Stimulated activated CD4-positive, alpha-beta T cell treated with anti-CD3 and anti-CD28 coated beads, Interleukin-1b, Interleukin-23, amount 100 ng/mL, for 48 hours (primary cell): ENCODE data around the gene NUP58.

Experiments
- DNase-seq: peaks from one replicate; pipeline ENCODE4 v3.0.0-alpha.2; 2020

The NUP58 gene, protein sequence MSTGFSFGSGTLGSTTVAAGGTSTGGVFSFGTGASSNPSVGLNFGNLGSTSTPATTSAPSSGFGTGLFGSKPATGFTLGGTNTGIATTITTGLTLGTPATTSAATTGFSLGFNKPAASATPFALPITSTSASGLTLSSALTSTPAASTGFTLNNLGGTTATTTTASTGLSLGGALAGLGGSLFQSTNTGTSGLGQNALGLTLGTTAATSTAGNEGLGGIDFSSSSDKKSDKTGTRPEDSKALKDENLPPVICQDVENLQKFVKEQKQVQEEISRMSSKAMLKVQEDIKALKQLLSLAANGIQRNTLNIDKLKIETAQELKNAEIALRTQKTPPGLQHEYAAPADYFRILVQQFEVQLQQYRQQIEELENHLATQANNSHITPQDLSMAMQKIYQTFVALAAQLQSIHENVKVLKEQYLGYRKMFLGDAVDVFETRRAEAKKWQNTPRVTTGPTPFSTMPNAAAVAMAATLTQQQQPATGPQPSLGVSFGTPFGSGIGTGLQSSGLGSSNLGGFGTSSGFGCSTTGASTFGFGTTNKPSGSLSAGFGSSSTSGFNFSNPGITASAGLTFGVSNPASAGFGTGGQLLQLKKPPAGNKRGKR

DNA sequence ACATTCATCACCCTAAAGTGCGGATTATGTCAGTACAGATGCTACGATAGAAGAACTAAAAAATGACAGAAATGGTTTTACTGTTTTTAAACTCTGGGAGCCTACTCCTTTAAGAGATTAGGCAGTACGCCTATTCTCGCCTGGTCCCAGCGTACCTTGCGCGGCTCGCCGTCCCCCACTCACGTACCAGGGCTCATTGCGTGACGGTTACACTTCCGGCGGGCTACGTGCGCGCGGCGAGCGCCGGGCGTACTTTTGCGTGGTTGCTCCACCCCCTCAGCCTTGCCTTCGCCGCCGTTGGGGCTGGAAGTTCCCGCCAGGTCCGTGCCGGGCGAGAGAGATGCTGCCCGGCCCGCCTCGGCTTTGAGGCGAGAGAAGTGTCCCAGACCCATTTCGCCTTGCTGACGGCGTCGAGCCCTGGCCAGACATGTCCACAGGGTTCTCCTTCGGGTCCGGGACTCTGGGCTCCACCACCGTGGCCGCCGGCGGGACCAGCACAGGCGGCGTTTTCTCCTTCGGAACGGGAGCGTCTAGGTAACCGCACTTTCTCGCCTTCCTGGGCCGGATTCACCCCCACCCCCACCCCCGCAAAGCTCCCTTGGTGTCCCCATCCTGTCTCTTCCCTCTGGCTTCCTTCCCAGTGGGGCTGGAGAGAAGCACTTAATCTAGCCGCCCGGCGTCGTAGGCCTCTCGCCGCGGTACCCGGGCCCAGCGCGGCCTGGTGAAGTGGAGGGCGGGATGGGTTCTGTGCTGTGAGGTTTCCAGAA lies at the start of gene NUP58:
NUP58 (plus strand) TSS at position 279 of the 767 bp plus-strand sequence; CDS start at position 428, 149 bp downstream.
- DNase-seq = peak; percentile 94

DNA sequence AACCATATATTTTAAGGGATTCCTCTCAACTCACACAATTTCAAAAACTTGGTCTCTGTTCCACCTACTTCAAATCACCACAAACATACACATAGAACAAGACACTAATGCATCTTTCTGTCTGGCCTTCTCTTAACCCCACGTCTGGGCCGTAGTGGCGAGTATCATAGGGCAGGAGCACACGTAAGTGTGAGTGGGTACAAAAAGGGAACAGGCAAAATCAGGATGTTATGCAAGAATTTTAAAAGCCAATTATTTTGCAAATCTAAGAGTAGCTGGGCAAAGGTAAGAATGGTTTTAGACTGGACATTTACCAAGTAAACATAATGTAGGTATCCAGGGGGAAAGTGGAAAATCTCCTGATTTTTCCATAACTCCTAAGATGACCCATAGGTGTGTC lies 49.2 kb upstream of the NUP58 start:
- DNase-seq = no peak

DNA sequence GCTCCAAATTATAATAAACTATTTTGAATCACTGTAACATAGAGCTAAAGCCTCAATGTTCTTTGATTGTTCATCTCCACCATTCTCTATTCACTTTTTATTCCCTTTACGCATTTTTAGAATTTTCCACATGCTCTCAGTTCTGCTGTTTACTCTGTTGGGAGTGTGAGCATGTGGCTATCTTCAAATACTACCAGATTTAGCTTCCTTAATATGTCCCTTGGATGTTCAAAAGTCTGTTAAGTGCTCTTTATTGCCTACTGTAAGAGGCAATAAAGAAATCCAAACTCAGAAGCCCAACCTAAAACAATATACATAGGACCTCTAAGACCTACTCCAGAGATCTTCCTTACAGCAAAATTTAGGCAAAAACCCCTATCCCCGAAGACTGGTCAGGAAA lies 48.7 kb upstream of the NUP58 start:
- DNase-seq = no peak

DNA sequence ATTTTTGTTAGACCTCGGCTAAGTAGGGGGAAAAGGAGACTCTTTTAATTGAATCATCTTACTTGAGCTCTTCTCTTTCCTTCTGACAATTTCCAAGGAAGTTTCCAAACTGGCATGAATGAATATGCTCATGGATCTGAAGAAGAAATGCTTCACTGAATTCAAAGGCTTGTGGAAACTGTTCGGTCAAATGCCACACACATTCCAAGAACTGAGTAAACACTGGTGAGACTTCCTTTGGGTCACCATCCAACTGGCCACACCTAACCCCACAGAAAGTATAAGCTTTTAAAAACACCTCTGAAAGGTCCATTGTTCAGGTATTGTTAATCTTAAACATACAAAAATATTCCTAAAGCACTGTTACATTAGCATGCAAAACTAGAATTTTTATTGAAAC lies 47.7 kb upstream of the NUP58 start:
- no peak for DNase-seq

DNA sequence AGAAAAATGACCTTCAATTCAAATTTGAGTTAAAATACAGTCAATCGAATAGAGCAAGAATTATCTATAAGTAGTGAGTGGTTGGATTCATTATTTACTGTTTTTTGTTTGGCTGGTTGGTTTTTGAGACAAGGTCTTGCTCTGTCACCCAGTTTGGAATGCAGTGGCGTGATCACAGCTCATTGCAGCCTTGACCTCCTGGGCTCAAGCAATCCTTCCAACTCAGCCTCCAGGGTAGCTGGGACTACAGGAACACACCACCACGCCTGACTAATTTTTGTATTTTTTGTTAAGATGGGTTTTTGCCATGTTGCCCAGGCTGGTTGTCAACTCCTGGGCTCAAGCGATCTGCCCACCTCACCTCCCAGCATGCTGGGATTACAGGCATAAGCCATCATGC lies 39.2 kb upstream of the NUP58 start:
- DNase-seq = no peak

DNA sequence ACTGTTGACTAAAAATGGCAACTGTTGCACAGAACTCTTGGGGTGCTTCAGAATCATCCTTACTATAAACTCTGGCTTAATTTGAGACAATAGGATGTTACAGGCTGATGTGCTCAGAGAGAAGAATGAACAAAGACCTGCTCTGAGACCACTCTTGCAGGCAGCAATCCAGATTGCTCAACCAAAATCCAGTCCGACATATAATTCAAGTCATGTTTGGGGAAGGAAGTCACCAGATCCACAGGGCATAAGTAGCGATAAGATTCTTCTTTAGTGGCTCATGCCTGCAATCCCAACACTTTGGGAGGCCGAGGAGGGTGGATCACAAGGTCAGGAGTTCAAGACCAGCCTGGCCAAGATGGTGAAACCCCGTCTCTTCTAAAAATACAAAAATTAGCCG lies 34.7 kb upstream of the NUP58 start:
- DNase-seq = no peak

DNA sequence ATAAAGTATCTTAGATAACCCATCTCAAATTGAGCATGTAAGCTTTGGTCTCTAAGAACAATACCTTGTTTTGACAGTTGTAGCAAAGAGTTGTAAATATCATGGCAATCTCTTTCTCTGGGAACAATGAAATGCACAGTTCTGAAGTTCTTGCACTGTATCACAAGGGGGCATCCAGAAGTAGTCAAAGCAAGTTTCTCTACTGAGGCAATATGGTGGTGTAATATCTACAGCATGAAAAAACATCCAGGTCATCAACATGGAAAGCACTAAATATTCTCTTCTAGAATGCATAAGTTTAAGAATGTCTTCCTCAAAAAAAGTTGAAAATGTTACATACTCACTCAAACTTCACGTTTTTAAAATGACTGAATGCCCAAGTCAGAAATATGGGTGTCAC lies 33.7 kb upstream of the NUP58 start:
- no peak for DNase-seq

DNA sequence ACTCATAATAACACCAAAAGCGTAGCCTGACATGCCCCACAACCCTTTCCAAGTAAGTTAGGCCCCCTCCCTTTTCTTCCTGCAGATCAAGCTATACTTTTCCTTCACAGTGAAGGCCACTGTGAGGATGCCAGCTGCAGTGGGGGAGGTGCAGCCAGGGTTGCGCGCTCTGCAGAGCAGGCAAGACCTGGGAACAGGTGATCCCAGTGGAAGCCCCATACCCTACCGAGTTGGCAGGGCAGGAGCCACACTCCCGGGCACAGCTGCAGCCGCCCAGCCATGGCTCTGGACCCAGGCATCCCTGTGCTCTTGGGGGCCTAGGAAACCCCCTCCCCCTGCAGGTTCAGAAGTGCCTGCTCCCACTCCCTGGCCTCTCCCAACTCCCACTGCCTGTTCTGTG lies 32.9 kb upstream of the NUP58 start:
- DNase-seq = no peak

DNA sequence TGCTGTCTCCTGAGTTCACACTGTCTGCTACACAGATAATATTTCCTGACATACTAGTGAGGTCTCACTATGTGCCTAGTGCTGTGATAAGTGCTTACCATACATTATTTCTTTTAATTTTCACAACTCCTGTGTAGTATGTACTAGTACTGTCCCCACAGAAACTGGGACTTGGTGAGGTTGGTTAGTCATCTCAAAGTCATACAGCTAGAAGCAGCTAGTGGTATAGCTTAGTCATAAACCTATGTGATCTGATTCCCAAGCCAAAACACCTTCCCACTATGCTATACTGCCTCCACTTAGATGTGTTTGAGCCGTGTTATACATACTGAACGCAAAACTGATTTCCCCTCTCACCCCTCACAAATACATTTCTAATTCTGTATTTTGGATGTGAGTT lies 24.7 kb upstream of the NUP58 start:
- peak; percentile 10 for DNase-seq

DNA sequence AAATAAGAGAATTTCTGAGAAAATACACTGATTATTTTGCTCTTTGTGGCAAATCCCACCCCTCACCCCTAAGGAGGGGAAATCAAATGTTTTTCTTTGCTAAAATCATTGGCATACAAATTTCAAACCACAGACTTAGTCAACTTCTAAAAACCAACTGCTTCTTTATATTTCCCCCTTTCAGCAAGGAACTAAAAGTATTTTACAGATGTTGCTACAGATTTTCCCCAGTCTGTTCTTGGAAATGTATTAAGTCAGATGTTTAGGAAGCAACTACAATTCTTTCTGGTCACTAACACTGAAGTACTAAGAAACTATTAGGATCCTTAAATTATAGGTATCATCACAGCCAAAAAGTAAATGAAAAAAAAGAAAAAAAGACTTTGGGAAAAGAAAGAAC lies 21.0 kb upstream of the NUP58 start:
- DNase-seq = no peak

DNA sequence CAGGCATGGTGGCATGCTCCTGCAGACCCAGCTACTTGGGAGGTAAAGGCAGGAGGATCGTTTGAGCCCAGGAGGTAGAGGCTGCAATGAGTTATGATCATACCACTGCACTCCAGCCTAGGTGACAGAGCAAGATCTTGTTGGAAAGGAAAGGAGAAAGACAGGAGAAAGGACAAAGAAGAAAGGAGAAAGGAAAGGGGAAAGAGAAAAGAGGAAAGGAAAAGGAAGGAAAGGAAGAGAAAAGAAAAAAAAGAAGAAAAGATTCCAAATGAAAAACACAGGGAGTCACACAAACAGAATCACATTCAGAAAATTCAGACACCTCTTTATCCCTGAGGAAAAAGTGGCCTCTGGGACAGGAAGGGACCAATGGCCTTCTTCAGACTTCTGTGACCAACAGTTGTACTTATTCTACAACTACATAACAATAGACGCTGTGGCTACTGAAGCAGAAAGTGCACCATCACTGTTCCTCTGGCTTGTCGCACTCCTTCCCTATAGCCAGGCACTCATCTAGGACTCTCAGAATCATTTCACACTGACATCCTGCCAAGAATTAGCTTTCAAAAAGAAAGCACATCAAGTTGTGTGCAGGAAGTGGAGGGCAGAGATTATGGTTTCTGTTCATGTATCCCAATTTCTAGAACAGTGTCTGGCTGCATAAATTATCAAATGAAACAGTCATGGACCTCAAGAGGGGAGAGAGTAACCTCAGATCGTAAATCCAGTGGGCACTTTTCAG lies 20.1 kb upstream of the NUP58 start:
- peak; percentile 21 for DNase-seq

DNA sequence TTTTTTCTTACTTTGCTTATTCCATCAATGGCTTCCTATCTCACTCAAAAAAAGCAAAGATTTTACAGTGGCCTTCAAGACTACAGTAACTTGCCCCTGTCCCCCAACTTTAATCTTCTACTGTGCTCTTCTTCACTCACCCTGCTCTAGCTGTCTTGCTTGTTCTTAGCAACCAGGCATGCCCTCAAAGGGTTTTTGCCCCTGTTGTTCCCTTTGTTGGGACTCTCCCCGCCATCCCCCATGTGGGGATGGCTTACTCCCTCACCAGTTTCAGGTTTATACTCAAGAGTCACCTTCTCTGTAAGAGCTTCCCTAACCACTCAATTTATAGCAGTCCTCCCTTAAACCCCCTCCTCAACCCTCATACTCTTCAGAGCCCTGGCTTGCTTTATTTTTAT lies 19.5 kb upstream of the NUP58 start:
- peak; percentile 34 for DNase-seq

DNA sequence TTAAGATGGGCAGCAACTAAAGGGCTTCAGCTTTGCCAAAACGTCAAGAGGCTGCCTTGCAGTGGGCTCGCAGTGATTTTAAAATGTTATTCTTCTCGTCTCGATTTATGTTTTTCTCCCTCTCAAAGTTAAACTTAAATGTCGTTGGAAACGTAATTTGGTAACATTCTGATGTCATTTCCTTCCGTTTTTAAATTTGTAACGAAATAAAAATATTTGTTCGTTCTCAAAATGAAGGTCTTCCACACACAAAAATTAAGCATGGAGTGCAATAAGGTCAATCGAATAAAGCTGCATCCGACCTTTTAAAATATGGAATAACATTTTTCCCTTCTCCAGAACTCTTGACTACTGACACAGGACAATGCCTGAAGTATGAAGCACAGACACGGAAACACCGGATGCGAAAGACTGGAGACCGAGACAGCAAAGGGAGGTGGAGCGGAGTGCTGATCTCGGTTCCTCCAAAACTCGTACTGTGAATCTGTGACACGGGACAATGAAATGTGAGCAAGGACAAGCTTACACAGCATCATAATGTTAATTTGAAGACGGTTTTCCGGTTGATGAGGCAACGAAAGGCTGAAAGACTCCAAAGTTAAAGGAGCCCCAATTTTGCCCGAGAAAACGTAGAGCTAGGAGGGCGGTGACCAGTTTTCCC lies 15.0 kb upstream of the NUP58 start:
- peak; percentile 28 for DNase-seq

DNA sequence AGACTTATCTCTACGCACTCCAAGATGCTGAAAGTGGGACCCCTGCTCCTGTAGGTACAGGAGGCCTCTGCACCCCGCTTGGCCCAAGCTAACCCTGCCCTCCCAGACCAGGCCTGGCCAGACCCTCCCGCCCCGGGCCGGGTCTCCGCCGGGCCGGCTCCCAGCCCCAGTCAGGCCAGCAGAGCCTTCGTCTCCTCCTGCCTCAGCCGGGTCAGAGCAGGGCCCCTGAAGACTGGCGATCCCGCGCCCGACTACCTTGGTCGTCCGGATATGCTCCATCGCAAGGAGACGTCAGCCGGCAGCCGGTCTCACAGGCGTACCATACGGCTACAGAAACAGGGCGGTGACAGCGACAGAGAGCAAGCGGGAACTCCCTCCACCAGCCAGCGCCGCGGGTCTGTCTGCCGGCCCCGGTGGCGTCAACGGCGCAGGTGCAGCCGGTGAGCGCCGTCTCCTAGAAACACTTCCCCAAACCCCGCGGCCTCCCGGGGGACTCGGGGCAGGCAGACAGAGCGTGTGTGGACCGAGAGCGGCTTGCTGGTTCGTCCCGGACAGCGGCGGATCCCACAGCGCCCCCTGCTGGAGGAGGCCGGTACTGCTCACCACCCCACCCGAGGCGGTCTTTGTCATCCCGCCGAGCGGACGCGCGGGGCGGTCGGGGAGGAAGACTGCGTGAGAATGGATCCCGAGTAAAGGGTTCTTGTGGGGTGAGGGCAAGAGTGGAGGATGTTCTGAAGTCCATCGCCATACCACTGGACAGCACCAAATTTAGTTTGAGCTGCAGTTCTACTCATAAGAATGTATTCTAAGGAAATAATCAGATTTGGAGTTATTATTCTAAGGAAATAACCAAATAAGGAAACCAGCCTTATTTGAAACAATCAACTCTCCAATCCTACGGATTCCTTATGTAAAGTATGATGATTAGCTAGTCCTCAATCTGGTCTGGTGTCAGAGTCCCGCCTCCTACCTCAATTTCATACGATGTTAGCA lies 14.2 kb upstream of the NUP58 start, which contains the start of gene MTMR6:
MTMR6 (minus strand) TSS at position 520 of the 993 bp plus-strand sequence; CDS start at position 279, 241 bp downstream.
- DNase-seq = peak; percentile 93

DNA sequence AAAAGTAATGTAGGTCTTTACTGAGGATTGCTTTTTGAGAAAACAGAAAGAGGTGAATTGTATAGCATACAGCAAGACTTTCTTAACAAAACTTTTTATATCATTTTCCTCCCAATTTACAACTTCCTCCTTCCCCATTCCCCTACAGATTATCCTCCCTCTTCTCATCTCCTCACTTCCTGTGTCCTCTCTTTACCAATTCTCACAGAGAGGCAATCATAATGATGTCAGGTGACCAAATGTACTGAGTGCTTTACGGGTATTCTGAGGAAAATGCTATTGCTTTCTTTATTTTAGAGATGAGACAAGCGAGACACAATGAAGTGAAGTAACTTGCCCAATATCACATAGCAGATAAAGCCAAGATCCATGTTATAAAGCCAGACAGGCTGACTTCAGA lies 12.5 kb upstream of the NUP58 start:
- DNase-seq = no peak

DNA sequence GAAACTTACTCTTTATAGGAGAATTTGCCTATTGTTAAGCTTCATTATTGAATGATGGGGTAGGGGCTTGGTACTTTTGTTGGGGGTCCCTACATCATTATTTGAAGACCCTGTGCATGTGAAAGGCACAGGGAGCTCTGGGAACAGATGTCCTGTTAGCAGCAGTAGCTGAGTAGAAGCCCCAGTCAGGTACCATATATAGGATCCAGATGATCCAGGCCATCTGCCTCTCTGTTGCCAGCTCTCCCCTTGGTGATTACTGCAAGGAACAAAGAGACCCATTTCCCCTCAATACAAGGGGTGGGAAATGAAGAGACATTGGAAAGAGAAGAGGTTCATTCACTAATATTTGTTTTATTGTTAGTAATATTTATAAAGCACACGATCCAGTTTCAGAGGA lies 9.7 kb upstream of the NUP58 start:
- no peak for DNase-seq

DNA sequence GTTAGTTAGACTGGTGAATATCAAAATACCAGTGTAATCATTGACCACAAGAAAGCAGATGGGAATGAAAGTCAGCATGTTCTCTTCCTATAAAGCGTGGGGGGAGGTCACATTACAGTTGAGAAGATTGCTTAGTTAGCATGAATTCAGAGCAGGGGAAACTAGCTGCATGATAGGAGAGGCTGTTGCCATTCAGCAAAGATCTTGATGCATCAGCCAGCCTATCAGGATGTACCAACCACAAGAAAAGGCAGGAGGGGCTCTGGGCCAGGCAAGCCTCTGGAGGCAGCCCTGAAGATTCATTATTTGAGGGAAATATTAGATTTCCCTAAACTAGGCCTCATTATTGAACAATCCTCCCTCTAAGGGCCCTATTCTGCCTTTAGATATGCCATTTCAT lies 9.1 kb upstream of the NUP58 start:
- DNase-seq = no peak

DNA sequence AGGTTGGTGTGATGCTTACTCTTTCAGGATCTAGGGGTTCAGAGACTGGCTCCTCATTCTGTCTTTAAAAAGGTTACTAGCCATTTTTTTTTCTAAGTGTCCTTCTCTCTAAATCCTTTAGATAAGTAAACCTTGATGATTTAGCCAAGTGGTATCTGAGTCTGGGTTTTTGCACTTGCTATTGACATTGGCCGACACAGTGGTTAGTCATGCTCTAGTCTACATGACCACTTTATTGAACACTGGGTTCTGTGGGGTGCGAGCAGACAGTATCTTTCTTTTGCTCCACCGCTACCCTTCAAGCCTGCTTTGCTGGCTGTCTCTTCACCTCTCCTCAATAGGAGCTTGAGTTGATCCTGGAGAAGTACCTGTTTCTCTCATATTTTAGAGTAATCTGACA lies 6.2 kb upstream of the NUP58 start:
- DNase-seq = no peak

DNA sequence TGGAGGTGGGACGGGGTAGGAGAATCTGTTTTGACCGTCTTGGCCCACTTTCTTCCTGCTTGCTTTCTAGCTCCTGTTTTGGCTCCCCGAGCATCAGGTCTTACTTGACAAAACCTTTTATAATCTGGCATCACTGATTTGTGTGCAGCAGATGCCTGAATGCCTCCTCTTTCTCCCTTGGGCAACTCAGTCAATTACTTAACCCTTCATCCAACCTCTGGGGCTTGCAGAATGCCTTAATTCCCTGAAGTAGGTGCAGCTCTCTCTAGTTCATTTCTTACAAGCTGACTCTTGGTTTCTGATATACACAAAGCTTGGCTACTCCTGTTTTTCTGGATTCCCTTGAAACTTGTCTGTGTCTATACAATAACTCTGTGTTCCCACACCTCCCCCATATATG lies 5.7 kb upstream of the NUP58 start:
- no peak for DNase-seq

DNA sequence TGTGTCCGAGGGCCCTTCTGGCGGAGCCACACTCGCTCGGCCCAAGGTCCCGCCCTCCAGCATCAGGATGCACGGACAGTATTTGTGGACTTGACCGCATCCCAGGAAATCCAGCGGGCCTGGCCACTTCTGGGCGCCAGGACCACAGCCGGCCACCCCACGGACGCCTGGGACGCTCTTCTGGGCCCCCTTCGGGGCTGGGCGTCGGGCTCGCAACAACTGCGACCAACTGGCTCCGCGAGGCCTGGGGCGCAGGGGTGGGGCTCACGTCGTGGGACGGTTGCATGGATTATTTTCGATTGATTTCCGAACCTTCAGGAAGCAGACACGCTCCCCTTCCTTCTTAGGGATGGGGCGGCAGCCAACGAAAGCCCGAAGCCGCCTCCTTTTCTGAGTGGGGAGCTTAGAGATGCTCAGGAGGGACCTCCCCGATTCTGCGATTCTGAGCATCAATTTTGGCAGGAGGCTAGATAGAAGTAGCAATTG lies 521 bp upstream of the NUP58 start:
- peak; percentile 12 for DNase-seq

DNA sequence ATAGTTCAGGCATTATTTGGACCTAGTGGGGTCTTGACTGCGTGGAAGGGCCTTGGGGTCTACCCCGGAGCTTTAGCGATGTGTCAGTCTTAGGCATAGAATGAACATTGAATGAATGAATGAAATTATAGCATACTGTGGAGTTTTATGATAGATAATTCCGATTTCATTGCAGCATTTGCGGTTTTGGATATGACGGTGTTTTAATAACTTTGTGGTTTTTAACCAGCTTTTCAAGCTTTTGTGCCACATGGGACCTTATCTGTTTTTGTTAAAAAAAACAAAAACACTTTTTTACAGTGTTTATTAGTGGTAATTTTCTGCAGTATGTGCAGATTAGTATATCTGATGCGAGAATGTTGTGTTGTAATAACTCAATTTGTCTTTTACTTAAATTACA lies 696 bp downstream of the NUP58 start:
- DNase-seq = no peak
